IPS-20b (cell line): ENCODE measurements around the gene DNAJC18.

Source experiments
- H3K27ac ChIP-seq: one replicate; pipeline ENCODE4 v1.5.1; 2013; ENCODE audit warnings: low read length
- H3K27me3 ChIP-seq: 2 replicates; pipeline ENCODE4 v1.6.1; 2013; ENCODE audit warnings: mild to moderate bottlenecking, low read length, inconsistent platforms; ENCODE audit not compliant: insufficient read depth
- H3K36me3 ChIP-seq: 2 replicates; pipeline ENCODE4 v1.6.1; 2013; ENCODE audit warnings: low read depth, mild to moderate bottlenecking, inconsistent platforms, low read length, moderate library complexity; ENCODE audit not compliant: insufficient read depth
- H3K4me1 ChIP-seq: 2 replicates; pipeline ENCODE4 v1.6.1; 2013; ENCODE audit warnings: mild to moderate bottlenecking, control low read depth, inconsistent platforms, low read length, moderate library complexity; ENCODE audit not compliant: insufficient read depth
- H3K4me3 ChIP-seq: 2 replicates; pipeline ENCODE4 v1.5.1; 2013; ENCODE audit warnings: mild to moderate bottlenecking, low read length, inconsistent platforms
- H3K9ac ChIP-seq: 2 replicates; pipeline ENCODE4 v1.6.1; 2013; ENCODE audit warnings: low read depth, mild to moderate bottlenecking, inconsistent platforms, low read length, moderate library complexity
- H3K9me3 ChIP-seq: 2 replicates; pipeline ENCODE4 v1.6.1; 2013; ENCODE audit warnings: mild to moderate bottlenecking, low read depth, low read length, inconsistent platforms; ENCODE audit not compliant: insufficient read depth

The DNAJC18 gene

DNA sequence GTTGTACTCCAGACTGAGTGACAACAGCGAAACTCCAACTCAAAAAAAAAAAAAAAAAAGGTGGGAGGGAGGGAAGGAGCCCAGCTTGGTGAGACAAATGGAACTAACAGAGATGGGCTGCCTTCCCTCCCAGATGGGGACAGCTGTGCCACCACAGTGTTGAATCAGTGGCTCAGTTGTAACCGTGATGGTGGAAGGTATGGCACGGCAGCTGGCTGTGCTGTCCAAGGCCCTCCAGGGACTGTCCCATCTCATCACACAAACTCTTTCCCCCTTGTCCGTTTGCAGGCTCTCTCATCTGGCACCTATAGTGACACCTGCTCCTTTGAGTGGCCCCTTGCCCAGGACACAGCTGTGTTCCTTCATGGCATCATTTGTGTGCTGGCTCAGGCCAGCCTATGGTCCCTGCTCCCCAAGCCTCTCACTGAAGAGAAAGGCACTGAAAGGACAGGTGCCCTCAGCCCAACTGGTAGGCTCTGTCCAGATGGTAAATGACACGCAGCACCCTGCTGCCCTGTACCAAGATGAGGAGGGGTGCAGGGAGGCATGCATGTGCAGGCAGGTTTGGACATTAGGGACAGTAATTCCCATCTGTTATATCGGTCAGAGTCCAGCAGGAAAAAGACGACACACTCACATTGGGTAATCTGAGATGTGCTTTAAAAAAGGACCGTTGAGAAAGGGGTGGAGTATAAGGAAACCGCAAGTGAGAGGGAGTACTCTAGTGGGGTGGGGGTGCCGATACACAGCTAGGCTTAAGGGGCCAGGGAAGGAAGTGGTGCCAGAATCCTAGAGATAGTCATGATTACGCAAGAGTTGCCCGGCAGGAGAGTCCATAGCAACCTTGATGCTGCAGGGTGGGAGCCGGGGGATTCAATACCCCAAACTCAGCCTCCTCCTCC, 35.8 kb upstream of the DNAJC18 start:
- H3K27ac ChIP-seq: no peak overlapping the region
- H3K4me1 ChIP-seq: peaks cover 23% of the 10 kb centered on the region; the same call in 1 of the 2 replicates

DNA sequence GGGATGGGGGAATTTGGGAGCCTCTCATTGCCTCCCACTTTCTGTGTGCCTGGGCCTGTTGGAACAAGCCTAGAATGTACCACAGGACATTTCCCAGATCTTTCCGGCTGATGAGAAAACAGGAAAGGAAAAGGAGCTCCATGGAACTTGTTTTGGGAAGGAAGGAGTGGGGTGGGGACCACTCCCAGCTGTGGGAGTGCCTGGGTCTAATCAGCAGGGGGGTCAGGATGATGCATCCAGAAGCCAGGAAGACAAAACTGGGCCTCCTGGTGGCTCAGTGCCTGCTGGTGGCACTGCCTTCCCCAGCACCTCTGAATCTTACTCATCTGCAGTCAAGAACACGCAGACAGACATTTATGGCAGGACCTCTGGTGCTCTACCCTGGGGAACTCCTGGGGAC, 34.2 kb upstream of the DNAJC18 start:
- H3K27ac ChIP-seq: no peak overlapping the region
- 0 out of 2 replicates have a peak, but pooled peaks cover 9% of the 10 kb centered on the region for H3K27me3 ChIP-seq
- H3K9ac ChIP-seq: peak overlapping the region; percentile 46; the same call in 1 of the 2 replicates
- no peak overlapping the region for H3K4me3 ChIP-seq
- no peaks in the 10 kb centered on the region for H3K9me3 ChIP-seq
- H3K4me1 ChIP-seq: peaks cover 23% of the 10 kb centered on the region; the same call in 1 of the 2 replicates
- H3K36me3 ChIP-seq: no peaks in the 10 kb centered on the region

More for the DNA sequence above, 35.8 kb upstream of the DNAJC18 start:
- Histone ChIP-seq H3K36me3 (no peaks in the 10 kb centered on the region), H3K4me3 (no peak overlapping the region), H3K9ac (no peak overlapping the region), H3K9me3 (no peaks in the 10 kb centered on the region), H3K27me3 (0 out of 2 replicates have a peak, but pooled peaks cover 9% of the 10 kb centered on the region)

DNA sequence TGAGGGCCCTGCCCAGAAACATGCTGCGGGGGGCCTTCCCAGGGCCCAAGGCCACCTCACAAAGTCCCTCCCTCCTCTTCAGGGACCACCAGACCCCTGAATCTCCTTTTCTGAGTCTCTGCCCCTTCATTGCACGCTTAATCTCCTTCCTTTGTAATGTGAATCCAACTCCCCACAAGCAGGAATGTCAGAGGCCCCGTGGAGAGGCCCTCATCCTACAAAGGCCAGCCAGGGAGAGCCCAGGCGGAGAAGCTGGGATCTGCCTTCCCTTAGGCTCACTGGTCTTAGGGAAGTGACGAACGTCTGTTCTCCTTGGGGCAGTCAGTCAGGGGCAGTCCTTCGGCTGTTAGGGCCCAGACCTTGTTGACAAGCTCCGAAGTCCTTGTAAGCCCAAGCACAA, 33.8 kb upstream of the DNAJC18 start:
- 0 out of 2 replicates have a peak, but pooled peaks cover 9% of the 10 kb centered on the region for H3K27me3 ChIP-seq
- H3K9ac ChIP-seq: peak overlapping the region; percentile 46; the same call in 1 of the 2 replicates
- H3K36me3 ChIP-seq: no peaks in the 10 kb centered on the region
- no peak overlapping the region for H3K4me3 ChIP-seq
- peaks cover 23% of the 10 kb centered on the region; the same call in 1 of the 2 replicates for H3K4me1 ChIP-seq
- H3K27ac ChIP-seq: no peak overlapping the region
- H3K9me3 ChIP-seq: no peaks in the 10 kb centered on the region

DNA sequence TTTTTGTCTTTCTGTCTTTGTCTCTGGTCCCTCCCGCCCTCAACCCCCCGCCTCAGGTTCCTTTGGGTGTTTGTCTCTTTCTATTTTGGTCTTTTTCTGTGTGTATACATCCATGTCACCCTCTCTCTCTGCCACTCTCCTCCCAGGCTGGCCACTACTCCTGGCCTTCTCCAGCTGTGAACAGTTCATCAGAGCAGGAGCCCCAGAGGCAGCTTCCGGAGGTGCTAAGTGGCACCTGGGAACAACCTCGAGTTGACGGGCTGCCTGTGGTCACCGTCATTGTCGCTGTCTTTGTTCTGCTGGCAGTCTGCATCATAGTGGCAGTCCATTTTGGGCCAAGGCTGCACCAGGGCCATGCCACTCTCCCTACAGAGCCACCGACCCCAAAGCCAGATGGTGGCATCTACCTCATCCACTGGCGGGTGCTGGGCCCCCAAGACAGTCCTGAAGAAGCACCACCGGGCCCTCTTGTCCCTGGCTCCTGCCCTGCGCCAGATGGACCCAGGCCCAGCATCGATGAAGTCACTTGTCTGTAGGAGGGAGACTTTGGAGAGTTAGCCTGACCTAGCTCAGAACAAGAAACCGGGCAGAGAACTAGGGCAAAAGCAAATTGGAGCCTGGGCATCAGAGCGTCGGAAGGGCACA, 33.2 kb upstream of the DNAJC18 start:
- H3K27me3 ChIP-seq: 0 out of 2 replicates have a peak, but pooled peaks cover 9% of the 10 kb centered on the region
- peak overlapping the region; percentile 46; the same call in 1 of the 2 replicates for H3K9ac ChIP-seq
- no peak overlapping the region for H3K4me3 ChIP-seq
- H3K27ac ChIP-seq: no peak overlapping the region
- no peaks in the 10 kb centered on the region for H3K36me3 ChIP-seq
- peaks cover 23% of the 10 kb centered on the region; the same call in 1 of the 2 replicates for H3K4me1 ChIP-seq
- no peaks in the 10 kb centered on the region for H3K9me3 ChIP-seq

DNA sequence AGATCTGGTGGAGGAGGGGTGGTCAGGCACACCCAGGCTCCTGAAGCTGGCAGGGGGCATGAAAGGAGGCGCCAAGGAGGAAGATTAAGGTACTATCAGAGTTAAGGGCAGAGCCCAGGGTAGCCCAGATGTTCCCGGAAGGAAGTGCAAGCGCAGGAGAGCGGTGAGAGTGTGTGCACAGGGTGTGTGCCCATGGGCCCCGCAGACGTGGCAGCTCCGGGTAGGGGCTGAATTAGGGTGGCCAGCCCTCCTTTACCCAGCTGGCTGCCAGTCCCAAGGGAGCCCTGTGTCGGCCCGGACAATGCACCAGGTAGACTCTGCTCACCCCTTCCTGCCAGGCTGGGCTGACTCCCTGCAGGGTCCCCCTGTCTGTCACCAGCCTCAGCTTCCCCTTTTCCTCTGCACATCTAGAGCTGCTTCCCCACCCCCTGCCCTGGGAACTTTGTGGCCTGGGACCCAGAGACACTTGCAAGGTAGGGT, 31.5 kb upstream of the DNAJC18 start, which contains the start of gene SMIM33:
Gene SMIM33 (plus strand): TSS at position 184 of the 480 bp plus-strand sequence. CDS start 118 bp downstream, at position 302.
- H3K27ac ChIP-seq: no peak within 1 kb of the TSS
- H3K4me3 ChIP-seq: no peak within 1 kb of the TSS
- H3K9ac ChIP-seq: no peak within 1 kb of the TSS
- H3K4me1 ChIP-seq: peaks cover 23% of the 10 kb centered on the region; the same call in 1 of the 2 replicates
- H3K9me3 ChIP-seq: no peaks in the 10 kb centered on the region
- H3K36me3 ChIP-seq: no peaks in the 10 kb centered on the region
- H3K27me3 ChIP-seq: 0 out of 2 replicates have a peak, but pooled peaks cover 9% of the 10 kb centered on the region

DNA sequence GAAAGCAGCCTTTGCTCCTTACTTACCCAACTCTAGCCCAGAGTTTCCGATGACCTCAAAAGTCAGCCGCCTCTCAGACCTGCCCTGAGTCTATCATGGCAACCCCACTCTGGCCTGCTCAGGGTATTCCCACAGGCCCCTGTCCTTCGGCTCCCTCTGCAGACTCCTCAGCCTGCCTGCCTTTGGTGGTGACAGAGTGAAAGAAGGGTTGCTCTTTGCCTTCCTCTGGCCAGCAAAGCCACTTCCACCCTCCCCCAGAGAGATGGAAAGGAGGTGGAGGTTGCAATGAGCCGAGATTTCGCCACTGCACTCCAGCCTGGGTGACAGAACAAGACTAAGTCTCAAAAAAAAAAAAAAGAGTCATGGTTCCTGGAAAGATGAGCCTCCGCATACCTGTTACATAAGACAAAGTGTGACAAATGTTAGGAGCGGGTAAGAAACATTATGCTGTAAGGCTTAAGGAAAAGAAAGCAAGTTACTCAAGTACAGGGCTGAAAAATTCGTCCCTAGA, 29.2 kb upstream of the DNAJC18 start:
- no peak overlapping the region for H3K27ac ChIP-seq
- H3K36me3 ChIP-seq: no peaks in the 10 kb centered on the region
- no peak overlapping the region for H3K9ac ChIP-seq
- no peaks in the 10 kb centered on the region for H3K9me3 ChIP-seq
- H3K4me1 ChIP-seq: peaks cover 15% of the 10 kb centered on the region; the same call in 1 of the 2 replicates
- H3K27me3 ChIP-seq: 0 out of 2 replicates have a peak, but pooled peaks cover 9% of the 10 kb centered on the region
- H3K4me3 ChIP-seq: no peak overlapping the region

DNA sequence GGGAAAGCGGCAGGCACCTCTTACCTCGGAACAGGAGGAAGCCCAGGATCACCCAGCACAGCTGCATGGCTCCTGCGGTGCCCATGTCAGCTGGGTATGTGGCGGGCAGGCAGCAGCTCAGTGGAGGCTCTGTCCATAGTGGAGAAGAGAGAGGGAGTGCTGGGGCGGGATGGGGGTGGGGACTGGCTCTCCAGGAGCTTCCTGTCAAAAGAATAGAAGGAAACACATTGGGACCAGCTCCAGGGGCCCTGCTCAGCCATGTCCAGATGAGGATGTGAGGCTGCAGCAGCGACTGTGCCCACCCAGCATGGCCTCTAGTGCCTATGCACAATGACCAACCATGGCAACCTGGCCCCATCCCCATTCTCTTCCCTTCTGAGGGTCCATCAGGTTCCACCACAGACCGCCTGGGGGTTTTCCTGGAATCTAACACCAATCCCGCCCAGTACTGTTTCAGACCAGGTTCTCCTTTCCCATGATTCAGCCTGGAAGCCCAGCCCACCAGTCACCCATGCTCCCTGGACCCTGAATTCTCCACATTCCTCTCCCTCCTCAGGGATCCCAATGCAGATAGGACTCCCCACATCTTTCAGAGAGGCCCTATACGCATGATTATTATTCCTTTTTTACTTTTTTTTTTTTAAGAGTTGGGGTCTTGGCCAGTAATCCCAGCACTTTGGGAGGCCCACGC, 23.4 kb upstream of the DNAJC18 start, which contains the start of gene ECSCR:
Gene ECSCR (minus strand): TSS at position 158 of the 691 bp plus-strand sequence. CDS start 73 bp downstream, at position 85.
- Histone ChIP-seq H3K4me3 (no peak within 1 kb of the TSS), H3K4me1 (peaks cover 10% of the 10 kb centered on the region), H3K36me3 (no peaks in the 10 kb centered on the region), H3K27ac (no peak within 1 kb of the TSS), H3K9me3 (no peaks in the 10 kb centered on the region), H3K9ac (no peak within 1 kb of the TSS), H3K27me3 (no peaks in the 10 kb centered on the region)

DNA sequence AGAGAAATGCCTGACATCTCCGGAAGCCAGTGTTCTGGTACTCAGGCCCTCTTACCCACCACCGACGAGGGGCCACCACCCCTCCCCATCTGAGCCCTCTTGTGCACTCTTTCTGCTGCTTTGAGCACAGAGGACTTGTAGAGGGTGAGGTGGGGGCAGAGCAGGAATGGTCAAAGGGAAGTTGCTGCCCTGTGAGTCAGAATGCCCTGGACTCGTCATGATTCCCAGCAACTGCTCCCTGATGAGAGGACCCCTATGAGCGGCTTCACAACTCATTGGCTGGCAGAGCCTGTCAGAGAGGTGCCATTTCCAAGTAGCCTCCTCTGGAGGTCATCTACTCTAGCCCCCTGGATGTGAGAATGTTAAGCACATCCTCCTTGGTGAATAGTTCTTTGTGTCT, 22.4 kb upstream of the DNAJC18 start:
- Histone ChIP-seq H3K4me1 (peaks cover 10% of the 10 kb centered on the region), H3K9me3 (no peaks in the 10 kb centered on the region), H3K9ac (no peak overlapping the region), H3K27ac (no peak overlapping the region), H3K27me3 (no peaks in the 10 kb centered on the region), H3K36me3 (no peaks in the 10 kb centered on the region), H3K4me3 (no peak overlapping the region)

DNA sequence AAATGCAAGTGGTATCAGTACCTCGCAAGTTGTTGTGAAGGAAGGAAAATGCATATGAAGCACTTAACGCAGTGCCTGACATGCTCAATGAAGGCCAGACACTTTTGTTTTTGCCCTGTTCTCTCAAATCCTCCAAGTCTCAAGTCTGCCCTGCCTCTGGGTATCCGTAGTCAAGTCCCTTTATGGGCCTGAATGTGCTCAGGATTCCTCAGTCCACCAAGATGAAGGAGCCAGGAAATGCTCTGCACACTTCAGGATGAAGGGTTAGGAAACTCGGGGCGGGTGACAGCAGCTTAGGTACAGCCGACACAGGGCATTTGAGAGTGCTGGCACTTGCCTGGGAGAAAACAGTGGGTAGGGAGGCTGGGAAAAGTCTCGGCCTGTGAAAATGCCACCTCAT, 21.9 kb upstream of the DNAJC18 start:
- H3K36me3 ChIP-seq: no peaks in the 10 kb centered on the region
- H3K27me3 ChIP-seq: no peaks in the 10 kb centered on the region
- no peaks in the 10 kb centered on the region for H3K9me3 ChIP-seq
- no peak overlapping the region for H3K27ac ChIP-seq
- no peak overlapping the region for H3K4me3 ChIP-seq
- H3K4me1 ChIP-seq: peaks cover 10% of the 10 kb centered on the region
- no peak overlapping the region for H3K9ac ChIP-seq

DNA sequence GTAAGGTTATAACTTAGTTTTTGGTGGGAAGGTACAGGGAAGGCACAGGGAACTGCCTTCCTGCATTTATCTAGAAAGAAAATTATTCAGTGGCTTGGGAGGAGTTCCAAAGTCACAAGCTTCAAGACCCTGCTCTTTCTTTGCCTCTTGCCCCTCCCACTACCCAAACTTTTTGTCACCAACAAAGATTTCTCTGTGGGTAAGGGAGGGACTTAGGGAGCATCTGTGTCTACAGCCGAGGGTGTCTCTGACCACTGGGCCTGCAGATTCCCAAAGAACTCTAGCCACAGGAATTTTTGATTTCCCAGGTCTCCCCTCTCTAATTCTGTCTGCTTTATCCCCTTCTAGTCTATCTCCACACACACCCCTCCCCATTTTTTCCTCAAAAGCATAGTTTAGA, 21.1 kb upstream of the DNAJC18 start:
- Histone ChIP-seq H3K4me3 (no peak overlapping the region), H3K9me3 (no peaks in the 10 kb centered on the region), H3K27me3 (no peaks in the 10 kb centered on the region), H3K4me1 (peaks cover 10% of the 10 kb centered on the region), H3K9ac (no peak overlapping the region), H3K36me3 (no peaks in the 10 kb centered on the region), H3K27ac (no peak overlapping the region)

DNA sequence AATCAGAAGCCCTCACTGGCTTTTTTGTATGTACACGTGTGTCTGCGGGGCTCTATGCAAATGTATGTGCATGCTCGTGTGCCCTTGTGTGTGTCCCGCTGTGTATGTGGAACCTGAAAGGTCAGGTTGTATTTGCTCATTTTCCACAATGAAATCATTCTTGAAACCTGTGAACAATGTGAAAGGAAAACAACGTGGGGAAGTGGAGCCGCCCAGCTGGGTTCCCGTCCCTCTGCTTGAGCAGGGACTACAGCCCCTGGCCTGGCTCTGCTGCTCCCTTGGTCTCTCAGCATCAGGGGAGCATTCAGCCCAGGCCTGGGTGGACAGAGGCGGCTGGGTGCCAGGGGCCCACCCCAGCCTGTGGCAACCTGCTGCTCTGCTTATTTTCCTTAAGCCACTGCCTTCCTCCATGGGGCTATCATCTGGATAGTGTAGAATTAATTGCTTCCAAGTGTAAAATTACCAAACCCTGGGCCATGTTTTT, 20.2 kb upstream of the DNAJC18 start:
- Histone ChIP-seq H3K9me3 (no peaks in the 10 kb centered on the region), H3K27me3 (no peaks in the 10 kb centered on the region), H3K4me1 (peaks cover 10% of the 10 kb centered on the region), H3K4me3 (no peak overlapping the region), H3K9ac (no peak overlapping the region), H3K27ac (no peak overlapping the region), H3K36me3 (no peaks in the 10 kb centered on the region)
